CD14-positive monocyte (primary cell): ENCODE results near the gene RPS6KA2. TPM values are rescaled to one million over a fixed set of nuclear protein-coding genes. Genes with fewer than 3 reads are reported as not detected.

Experiments
- DNase-seq, 3 donors: peaks; one replicate each; pipeline ENCODE4 v3.0.0-alpha.2; 2011 to 2022
- H2AFZ ChIP-seq: 2 replicates; pipeline ENCODE4 v1.6.0; 2012; ENCODE audit warnings: mild to moderate bottlenecking, low read depth, low read length, inconsistent platforms; ENCODE audit not compliant: insufficient read depth, poor library complexity, severe bottlenecking
- H3K27ac ChIP-seq, 2 donors: 1 replicate in 1 of 2; 2 replicates in 1 of 2; pipeline ENCODE4 v1.5.1; 2012 to 2013; ENCODE audit warnings: low read length in 2 of 2, control low read depth in 1 of 2, inconsistent platforms in 1 of 2, low read depth in 1 of 2, mild to moderate bottlenecking in 1 of 2
- H3K27me3 ChIP-seq, 2 donors: one replicate each; pipeline versions ENCODE4 v1.6.0 to v1.6.1; 2011 to 2013; ENCODE audit warnings: low read length in 2 of 2; ENCODE audit not compliant: control insufficient read depth in 2 of 2, insufficient read depth in 2 of 2
- H3K36me3 ChIP-seq, 2 donors: replicated peaks in 1 of 2; 1 replicate in 1 of 2; 2 replicates in 1 of 2; pipeline versions ENCODE4 v1.5.1 to v1.6.1; 2012 to 2013; ENCODE audit warnings: low read length in 2 of 2, control low read depth in 1 of 2, inconsistent platforms in 1 of 2, mild to moderate bottlenecking in 1 of 2; ENCODE audit not compliant: insufficient read depth in 2 of 2, control insufficient read depth in 1 of 2
- H3K4me1 ChIP-seq, 2 donors: 1 replicate in 1 of 2; 2 replicates in 1 of 2; pipeline versions ENCODE4 v1.5.1 to v1.6.1; 2012 to 2013; ENCODE audit warnings: low read length in 2 of 2, control low read depth in 1 of 2, inconsistent platforms in 1 of 2, mild to moderate bottlenecking in 1 of 2, moderate library complexity in 1 of 2; ENCODE audit not compliant: insufficient read depth in 2 of 2, control insufficient read depth in 1 of 2
- H3K4me2 ChIP-seq: replicated peaks from 2 replicates; pipeline ENCODE3; 2012; ENCODE audit warnings: low read length, moderate library complexity, mild to moderate bottlenecking; ENCODE audit not compliant: poor library complexity, severe bottlenecking; ENCODE audit errors: extremely low read depth
- H3K4me3 ChIP-seq, 3 experiments: fragments of 200-600 bp in 1 of 3; sonication (generic) in 1 of 3; replicated peaks in 1 of 3; 1 replicate in 2 of 3; 2 replicates in 1 of 3; pipeline ENCODE4 v1.5.1; 2011 to 2013; ENCODE audit warnings: low read length in 3 of 3, mild to moderate bottlenecking in 3 of 3, control low read depth in 2 of 3, low read depth in 2 of 3, inconsistent platforms in 1 of 3, moderate library complexity in 1 of 3
- H3K79me2 ChIP-seq: 2 replicates; pipeline ENCODE4 v1.6.0; 2012; ENCODE audit warnings: mild to moderate bottlenecking, control low read depth, inconsistent platforms, low read length, moderate library complexity; ENCODE audit not compliant: insufficient read depth
- H3K9ac ChIP-seq: 2 replicates; pipeline ENCODE4 v1.6.0; 2017; ENCODE audit warnings: low read length, mild to moderate bottlenecking; ENCODE audit not compliant: insufficient read depth, poor library complexity, severe bottlenecking
- H3K9me3 ChIP-seq, 2 donors: replicated peaks in 1 of 2; 1 replicate in 1 of 2; 2 replicates in 1 of 2; pipeline versions ENCODE4 v1.5.1 to v1.6.1; 2012 to 2013; ENCODE audit warnings: low read length in 2 of 2, control low read depth in 1 of 2; ENCODE audit not compliant: control insufficient read depth in 1 of 2, insufficient read depth in 1 of 2
- H4K20me1 ChIP-seq: 2 replicates; pipeline ENCODE4 v1.6.0; 2012; ENCODE audit warnings: mild to moderate bottlenecking, low read length, control low read depth, moderate library complexity; ENCODE audit not compliant: insufficient read depth
- H3K27ac Mint-ChIP-seq, 7 donors: one replicate each; pipeline ENCODE4 v1.8.0; 2020; ENCODE audit warnings: mild to moderate bottlenecking in 7 of 7, mixed read lengths in 7 of 7, moderate library complexity in 6 of 7, inconsistent platforms in 2 of 7
- H3K27me3 Mint-ChIP-seq, 3 donors: one replicate each; pipeline ENCODE4 v1.8.0; 2021 to 2022; ENCODE audit warnings: low read depth in 3 of 3, mild to moderate bottlenecking in 3 of 3, mixed read lengths in 3 of 3, moderate library complexity in 3 of 3, inconsistent platforms in 1 of 3
- H3K36me3 Mint-ChIP-seq, 2 donors: one replicate each; pipeline ENCODE4 v1.8.0; 2020; ENCODE audit warnings: mixed read lengths in 2 of 2, inconsistent platforms in 1 of 2, mild to moderate bottlenecking in 1 of 2
- H3K4me1 Mint-ChIP-seq: one replicate; pipeline ENCODE4 v1.8.0; 2020; ENCODE audit warnings: mild to moderate bottlenecking, mixed read lengths
- H3K4me3 Mint-ChIP-seq, 2 donors: one replicate each; pipeline ENCODE4 v1.8.0; 2020; ENCODE audit warnings: mild to moderate bottlenecking in 2 of 2, mixed read lengths in 2 of 2, moderate library complexity in 1 of 2
- H3K9me3 Mint-ChIP-seq, 7 donors: one replicate each; pipeline ENCODE4 v1.8.0; 2020 to 2022; ENCODE audit warnings: mixed read lengths in 7 of 7, mild to moderate bottlenecking in 6 of 7, moderate library complexity in 6 of 7, inconsistent platforms in 2 of 7
- CTCF ChIP-seq: fragments of 200-600 bp; IDR thresholded peaks from one replicate; pipeline ENCODE4 v1.8.0; 2022; ENCODE audit warnings: antibody characterized with exemption, mild to moderate bottlenecking
- WGBS: methylation state at CpG from one replicate; pipeline ENCODE4 v1.1.5; 2013; ENCODE audit warnings: missing lambda C conversion rate; ENCODE audit not compliant: insufficient coverage; 5-methylcytosine and 5-hydroxymethylcytosine counted together
- intact Hi-C, 2 donors: fragments of 100-400 bp; cut with micrococcal nuclease; formaldehyde crosslinking; loops; one replicate each; pipeline versions ENCODE4 v1.15.0 to v1.15.1; 2023
- polyA plus RNA-seq, 3 donors: library from polyadenylated mRNA; depleted of rRNA in 1 of 3; unstranded in 2 of 3; stranded (reverse) in 1 of 3; fragments of 300-500 nt in 2 of 3; fragments of >200 nt in 1 of 3; fragmentation: Illumina TruSeq in 2 of 3; gene quantifications; 1 replicate in 2 of 3; 2 replicates in 1 of 3; pipeline ENCODE4 v1.2.3, GENCODE V29; 2012 to 2021

Gene RPS6KA2
- polyA plus RNA-seq, 3 donors: 1.4 to 3.1 (median 1.9) TPM

- Histone ChIP-seq H3K4me3 (no peak overlapping the region), H3K9me3 (no peaks in the 10 kb centered on the region), H3K27ac (no peak overlapping the region), H3K36me3 (no peaks in the 10 kb centered on the region), H3K79me2 (no peaks in the 10 kb centered on the region), H4K20me1 (no peaks in the 10 kb centered on the region), H2AFZ (no peak overlapping the region), H3K9ac (no peak overlapping the region), H3K4me2 (no peak overlapping the region), H3K27me3 (peaks cover 12 to 29% of the 10 kb centered on the region in 2 donors), H3K4me1 (no peaks in the 10 kb centered on the region)
- Mint-ChIP-seq H3K27ac (peak overlapping the region in 1 of 7 donors; percentile 43), H3K36me3 (peaks cover 0 to 3% of the 10 kb centered on the region in 2 donors), H3K27me3 (peaks cover 27 to 41% (median 40%) of the 10 kb centered on the region in 3 donors), H3K4me1 (peaks cover 26% of the 10 kb centered on the region), H3K4me3 (no peak overlapping the region), H3K9me3 (peaks cover 0 to 4% (median 0%) of the 10 kb centered on the region in 7 donors)
- 21% methylated on average over 13 of the region's 16 CpGs for WGBS
- TF ChIP-seq CTCF: no peak
- intact Hi-C loops: no loop called here
- DNase-seq: no peak
These were observed 188.7 kb downstream of the RPS6KA2 start for GRCh38 chr6:166438211-166438861.

- intact Hi-C loops: no loop called here
- no peak overlapping the region for H3K27ac ChIP-seq
- no peaks in the 10 kb centered on the region for H3K79me2 ChIP-seq
- H2AFZ ChIP-seq: no peak overlapping the region
- Mint-ChIP-seq H3K9me3 (peaks cover 0 to 4% (median 0%) of the 10 kb centered on the region in 7 donors), H3K27ac (no peak overlapping the region), H3K27me3 (peaks cover 27 to 42% (median 38%) of the 10 kb centered on the region in 3 donors), H3K36me3 (peaks cover 0 to 3% of the 10 kb centered on the region in 2 donors), H3K4me3 (no peak overlapping the region), H3K4me1 (peaks cover 26% of the 10 kb centered on the region)
- no peak overlapping the region for H3K9ac ChIP-seq
- H3K4me2 ChIP-seq: no peak overlapping the region
- H3K4me3 ChIP-seq: no peak overlapping the region
- DNase-seq: no peak
- H3K4me1 ChIP-seq: no peaks in the 10 kb centered on the region
- no peaks in the 10 kb centered on the region for H4K20me1 ChIP-seq
- WGBS: 90% methylated on average over 11 of the region's 15 CpGs
- H3K36me3 ChIP-seq: no peaks in the 10 kb centered on the region
- H3K9me3 ChIP-seq: no peaks in the 10 kb centered on the region
- no peak for TF ChIP-seq CTCF
- peaks cover 12 to 29% of the 10 kb centered on the region in 2 donors for H3K27me3 ChIP-seq
These were observed 189.4 kb downstream of the RPS6KA2 start for GRCh38 chr6:166437661-166438060.
